PFSK-1 (cell line): ENCODE measurements around the gene TRPV4.

Experiments used
- FOXP2 ChIP-seq: optimal IDR thresholded peaks from 2 replicates; pipeline ENCODE3; 2011; ENCODE audit warnings: borderline replicate concordance, control low read depth, inconsistent platforms; ENCODE audit not compliant: insufficient read depth; ENCODE audit errors: extremely low read length, extremely low read depth
- POLR2AphosphoS5 ChIP-seq: IDR thresholded peaks from 2 replicates; pipeline ENCODE4 v1.6.1; 2012; ENCODE audit warnings: low read depth, mild to moderate bottlenecking, control low read depth, low read length, moderate library complexity
- SIN3A ChIP-seq: IDR thresholded peaks from 2 replicates; pipeline ENCODE4 v1.6.1; 2012; ENCODE audit warnings: mild to moderate bottlenecking, low read length, moderate library complexity, borderline replicate concordance; ENCODE audit not compliant: insufficient read depth
- TAF1 ChIP-seq: IDR thresholded peaks from 2 replicates; pipeline ENCODE4 v1.6.1; 2012; ENCODE audit warnings: low read length, control low read depth, borderline replicate concordance; ENCODE audit not compliant: insufficient read depth
- TF ChIP-seq, protein P1 (sequence below), 2 experiments: IDR thresholded peaks; 2 replicates each; pipeline versions ENCODE4 v1.6.1 to v1.8.0; 2011 to 2012; ENCODE audit warnings: low read depth in 2 of 2, low read length in 2 of 2, control low read depth in 1 of 2, inconsistent platforms in 1 of 2, mild to moderate bottlenecking in 1 of 2, moderate library complexity in 1 of 2; ENCODE audit not compliant: insufficient read depth in 1 of 2

The TRPV4 gene

DNA sequence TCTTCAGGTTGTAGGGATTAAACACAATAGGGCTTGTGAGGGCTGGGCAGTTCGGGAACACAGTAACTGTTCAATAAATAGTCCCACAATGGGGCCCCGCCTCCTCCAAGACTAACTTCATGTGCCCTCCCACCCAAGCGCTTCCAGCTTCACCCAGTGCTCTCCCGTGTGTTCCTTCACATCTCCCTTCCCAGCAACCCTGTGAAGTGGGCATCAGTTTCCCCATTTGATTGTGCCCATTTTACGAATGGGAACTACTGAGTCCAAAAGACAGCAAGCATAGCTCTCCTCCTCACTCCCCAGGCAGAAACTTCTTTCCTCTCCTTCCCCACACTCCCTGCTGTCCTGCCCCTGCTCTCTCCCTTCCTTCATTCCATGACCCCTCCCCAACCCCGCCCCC, 6.2 kb upstream of the TRPV4 start:
- TF ChIP-seq FOXP2, result no peak
- no peak for TF ChIP-seq TAF1
- TF ChIP-seq SIN3A, result no peak
- TF ChIP-seq, protein P1, sequence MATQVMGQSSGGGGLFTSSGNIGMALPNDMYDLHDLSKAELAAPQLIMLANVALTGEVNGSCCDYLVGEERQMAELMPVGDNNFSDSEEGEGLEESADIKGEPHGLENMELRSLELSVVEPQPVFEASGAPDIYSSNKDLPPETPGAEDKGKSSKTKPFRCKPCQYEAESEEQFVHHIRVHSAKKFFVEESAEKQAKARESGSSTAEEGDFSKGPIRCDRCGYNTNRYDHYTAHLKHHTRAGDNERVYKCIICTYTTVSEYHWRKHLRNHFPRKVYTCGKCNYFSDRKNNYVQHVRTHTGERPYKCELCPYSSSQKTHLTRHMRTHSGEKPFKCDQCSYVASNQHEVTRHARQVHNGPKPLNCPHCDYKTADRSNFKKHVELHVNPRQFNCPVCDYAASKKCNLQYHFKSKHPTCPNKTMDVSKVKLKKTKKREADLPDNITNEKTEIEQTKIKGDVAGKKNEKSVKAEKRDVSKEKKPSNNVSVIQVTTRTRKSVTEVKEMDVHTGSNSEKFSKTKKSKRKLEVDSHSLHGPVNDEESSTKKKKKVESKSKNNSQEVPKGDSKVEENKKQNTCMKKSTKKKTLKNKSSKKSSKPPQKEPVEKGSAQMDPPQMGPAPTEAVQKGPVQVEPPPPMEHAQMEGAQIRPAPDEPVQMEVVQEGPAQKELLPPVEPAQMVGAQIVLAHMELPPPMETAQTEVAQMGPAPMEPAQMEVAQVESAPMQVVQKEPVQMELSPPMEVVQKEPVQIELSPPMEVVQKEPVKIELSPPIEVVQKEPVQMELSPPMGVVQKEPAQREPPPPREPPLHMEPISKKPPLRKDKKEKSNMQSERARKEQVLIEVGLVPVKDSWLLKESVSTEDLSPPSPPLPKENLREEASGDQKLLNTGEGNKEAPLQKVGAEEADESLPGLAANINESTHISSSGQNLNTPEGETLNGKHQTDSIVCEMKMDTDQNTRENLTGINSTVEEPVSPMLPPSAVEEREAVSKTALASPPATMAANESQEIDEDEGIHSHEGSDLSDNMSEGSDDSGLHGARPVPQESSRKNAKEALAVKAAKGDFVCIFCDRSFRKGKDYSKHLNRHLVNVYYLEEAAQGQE (IDR thresholded peaks at IDR 0.05; ENCODE audit: insufficient read depth in 1 of 2, low read depth in 2 of 2, low read length in 2 of 2), result no peak
- TF ChIP-seq POLR2AphosphoS5, result no peak

DNA sequence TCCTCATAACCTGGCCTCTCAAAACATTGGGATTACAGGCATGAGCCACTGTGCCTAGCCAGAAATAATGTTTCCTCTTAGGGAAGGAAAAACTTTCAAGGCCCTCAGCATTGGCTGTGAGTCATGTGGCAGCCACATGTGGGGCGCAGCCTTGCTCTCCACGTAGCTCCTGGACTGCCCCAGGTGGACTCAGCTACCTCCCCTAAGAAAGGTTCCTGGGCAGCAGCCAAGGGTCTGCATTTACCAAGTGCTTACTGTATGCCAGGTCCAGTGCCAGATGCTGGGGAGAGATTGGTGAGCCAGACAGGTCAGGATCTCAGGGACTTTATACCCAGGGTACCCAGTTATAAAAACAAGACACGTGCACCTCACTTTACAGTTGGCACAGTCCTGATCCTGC, 3.7 kb upstream of the TRPV4 start:
- TF ChIP-seq POLR2AphosphoS5, result no peak
- no peak for TF ChIP-seq SIN3A
- TF ChIP-seq, protein P1 (IDR thresholded peaks at IDR 0.05; ENCODE audit: insufficient read depth in 1 of 2, low read depth in 2 of 2, low read length in 2 of 2), result no peak
- no peak for TF ChIP-seq TAF1
- TF ChIP-seq FOXP2, result no peak

DNA sequence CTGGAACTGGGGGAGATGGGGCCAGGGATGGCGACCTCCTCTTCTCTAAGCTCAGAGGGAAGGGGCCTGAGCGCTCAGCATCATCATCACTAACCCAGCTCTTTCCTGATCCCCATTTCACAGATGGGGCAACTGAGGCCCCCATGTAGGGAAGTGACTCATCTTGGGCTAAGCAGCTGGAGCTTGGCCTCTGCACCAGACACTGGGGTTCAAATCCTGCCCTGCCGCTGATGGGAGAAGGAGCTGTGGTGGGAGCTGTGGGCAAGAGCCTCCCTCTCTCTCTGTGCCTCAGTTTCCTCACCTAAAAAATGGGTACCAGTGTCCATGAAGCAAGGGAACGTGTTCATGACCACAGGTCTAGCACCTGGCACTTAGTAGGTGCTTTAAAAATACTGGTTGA, 2.6 kb upstream of the TRPV4 start:
- no peak for TF ChIP-seq POLR2AphosphoS5

DNA sequence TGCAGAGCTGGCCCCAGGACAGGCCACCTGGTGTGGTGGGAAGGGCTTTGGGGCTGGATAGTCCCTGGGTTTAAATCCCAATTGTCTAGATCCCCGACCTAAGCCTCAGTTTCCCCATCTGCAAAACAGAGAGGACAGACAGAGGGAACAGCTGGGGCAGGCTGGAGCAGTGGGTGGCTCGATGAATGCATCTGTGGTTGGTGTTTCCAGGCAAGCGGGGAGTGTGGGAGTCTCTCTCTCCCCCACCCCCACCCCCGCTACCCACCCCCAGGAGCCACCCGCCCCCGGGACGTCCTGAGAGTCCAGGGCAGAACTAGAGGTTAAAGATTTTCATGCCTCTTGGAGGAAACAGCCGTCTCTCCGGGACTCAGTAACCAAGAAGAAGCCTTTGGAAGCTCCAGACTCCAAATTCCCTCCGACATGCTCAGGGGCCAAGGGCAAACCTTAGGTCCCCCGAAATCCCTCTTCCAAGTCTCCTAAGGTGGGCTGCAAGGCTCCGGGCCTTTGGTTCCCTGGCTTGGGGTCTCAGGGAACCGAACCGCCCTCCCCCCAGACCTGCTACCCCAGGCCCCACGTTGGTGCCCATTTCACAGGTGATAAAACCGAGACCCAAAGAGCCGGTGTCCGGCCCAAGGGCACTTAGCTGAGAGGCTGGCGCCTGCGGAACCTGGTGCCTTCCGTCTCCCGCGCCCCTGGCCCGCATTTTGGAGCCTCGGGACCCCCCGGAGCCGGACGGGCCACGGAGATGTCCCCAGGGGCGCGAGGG, 474 bp downstream of the TRPV4 start:
- TF ChIP-seq FOXP2 (no peak), POLR2AphosphoS5 (no peak), SIN3A (no peak), TAF1 (no peak)
- TF ChIP-seq, protein P1 (IDR thresholded peaks at IDR 0.05; ENCODE audit: insufficient read depth in 1 of 2, low read depth in 2 of 2, low read length in 2 of 2), result no peak

GRCh38 chr12:109831929-109832328, 1.3 kb downstream of the TRPV4 start:
- TF ChIP-seq SIN3A (no peak), TAF1 (no peak), POLR2AphosphoS5 (no peak), FOXP2 (no peak)
- TF ChIP-seq, protein P1 (IDR thresholded peaks at IDR 0.05; ENCODE audit: insufficient read depth in 1 of 2, low read depth in 2 of 2, low read length in 2 of 2), result no peak

- TF ChIP-seq SIN3A (no peak), POLR2AphosphoS5 (no peak), FOXP2 (no peak), TAF1 (no peak)
- TF ChIP-seq, protein P1 (IDR thresholded peaks at IDR 0.05; ENCODE audit: insufficient read depth in 1 of 2, low read depth in 2 of 2, low read length in 2 of 2), result no peak
Observed at GRCh38 chr12:109831365-109831764, 1.8 kb downstream of the TRPV4 start.
